Measurements from ENCODE around the gene LRRC59. TPM values are rescaled to one million over a fixed set of nuclear protein-coding genes. Genes with fewer than 3 reads are reported as not detected.

LRRC59 gene
- total and polyA plus RNA-seq, 2 of the 13 experiments (the other 11 are each of a cell fraction or from before 2014, with no cell fraction given) = 87.3 to 222 TPM

GRCh38 chr17:50397111-50397918, at the start of gene LRRC59 (continued):
- TF ChIP-seq TFAP4 (IDR thresholded peaks at IDR 0.05; ENCODE audit: borderline replicate concordance, low read depth) (peak; percentile 70; the same call in 1 of the 2 replicates), ZNF678 (CRISPR knock-in tag; IDR thresholded peaks at IDR 0.05) (peak; percentile 95), GFI1 (CRISPR knock-in tag; IDR thresholded peaks at IDR 0.05; ENCODE audit: borderline replicate concordance) (peak; percentile 82; the same call in 1 of the 2 replicates), SCMH1 (CRISPR knock-in tag; IDR thresholded peaks at IDR 0.05; ENCODE audit: borderline replicate concordance) (no peak), EED (CRISPR knock-in tag; IDR thresholded peaks at IDR 0.05) (peak; percentile 96), ZBTB7B (CRISPR knock-in tag; IDR thresholded peaks at IDR 0.05) (peak; percentile 98), ZNF615 (CRISPR knock-in tag; IDR thresholded peaks at IDR 0.05; ENCODE audit: borderline replicate concordance) (no peak), ZNF792 (CRISPR knock-in tag; IDR thresholded peaks at IDR 0.05) (peak; percentile 99), ZNF639 (CRISPR knock-in tag; conservative IDR thresholded peaks at IDR 0.05) (peak; percentile 95), RFX3 (CRISPR knock-in tag; IDR thresholded peaks at IDR 0.05) (peak; percentile 46; the same call in 1 of the 2 replicates), ZNF800 (CRISPR knock-in tag; IDR thresholded peaks at IDR 0.05) (peak; percentile 84), KAT8 (CRISPR knock-in tag; IDR thresholded peaks at IDR 0.05) (peak; percentile 99), SNAI1 (CRISPR knock-in tag; IDR thresholded peaks at IDR 0.05; ENCODE audit: borderline replicate concordance) (no peak), ZNF549 (CRISPR knock-in tag; IDR thresholded peaks at IDR 0.05) (no peak), RORA (CRISPR knock-in tag; IDR thresholded peaks at IDR 0.05) (no peak), ARNTL (CRISPR knock-in tag; IDR thresholded peaks at IDR 0.05) (peak; percentile 87), ZNF777 (CRISPR knock-in tag; IDR thresholded peaks at IDR 0.05) (peak; percentile 91), PRDM15 (CRISPR knock-in tag; IDR thresholded peaks at IDR 0.05) (peak; percentile 12; the same call in 1 of the 2 replicates)
- TF ChIP-seq, protein P1, sequence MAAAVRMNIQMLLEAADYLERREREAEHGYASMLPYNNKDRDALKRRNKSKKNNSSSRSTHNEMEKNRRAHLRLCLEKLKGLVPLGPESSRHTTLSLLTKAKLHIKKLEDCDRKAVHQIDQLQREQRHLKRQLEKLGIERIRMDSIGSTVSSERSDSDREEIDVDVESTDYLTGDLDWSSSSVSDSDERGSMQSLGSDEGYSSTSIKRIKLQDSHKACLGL (CRISPR knock-in tag; IDR thresholded peaks at IDR 0.05) = peak; percentile 96
- TF ChIP-seq, protein P2, sequence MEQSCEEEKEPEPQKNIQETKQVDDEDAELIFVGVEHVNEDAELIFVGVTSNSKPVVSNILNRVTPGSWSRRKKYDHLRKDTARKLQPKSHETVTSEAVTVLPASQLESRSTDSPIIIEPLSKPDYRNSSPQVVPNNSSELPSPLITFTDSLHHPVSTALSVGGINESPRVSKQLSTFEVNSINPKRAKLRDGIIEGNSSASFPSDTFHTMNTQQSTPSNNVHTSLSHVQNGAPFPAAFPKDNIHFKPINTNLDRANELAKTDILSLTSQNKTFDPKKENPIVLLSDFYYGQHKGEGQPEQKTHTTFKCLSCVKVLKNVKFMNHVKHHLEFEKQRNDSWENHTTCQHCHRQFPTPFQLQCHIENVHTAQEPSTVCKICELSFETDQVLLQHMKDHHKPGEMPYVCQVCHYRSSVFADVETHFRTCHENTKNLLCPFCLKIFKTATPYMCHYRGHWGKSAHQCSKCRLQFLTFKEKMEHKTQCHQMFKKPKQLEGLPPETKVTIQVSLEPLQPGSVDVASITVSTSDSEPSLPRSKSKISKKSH (CRISPR knock-in tag; IDR thresholded peaks at IDR 0.05; ENCODE audit: borderline replicate concordance) = peak; percentile 99

All from HepG2 (cell line).